Amniotic stem cell (primary cell): ENCODE data around the gene MMP28.
A peak's percentile ranks its signal among the peaks of the same experiment; 100 is the strongest.

Experiments used
- DNase-seq: peaks from one replicate; lab custom pipeline; 2025; lab: John Stamatoyannopoulos, UW

MMP28 gene

DNA sequence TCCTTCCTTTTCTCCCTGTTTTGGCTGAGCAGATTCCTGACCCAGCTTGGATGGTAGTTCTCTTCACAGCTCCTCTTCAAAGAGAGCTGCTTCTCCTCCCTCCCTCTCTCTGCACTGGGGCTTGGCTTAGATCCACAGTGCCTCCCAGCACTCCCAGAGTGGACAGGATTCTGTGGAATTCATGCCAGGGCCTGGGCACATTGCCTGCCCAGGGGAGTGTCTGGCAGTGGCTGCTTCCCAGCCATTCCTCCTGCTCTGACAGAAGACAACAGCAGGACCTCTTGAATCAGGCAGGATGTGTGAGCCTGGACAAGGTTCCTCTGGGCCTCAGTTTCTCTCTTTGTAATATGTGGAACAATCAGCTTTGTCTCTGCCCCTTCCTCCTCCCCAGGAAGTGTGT is 4.5 kb upstream of the MMP28 start:
- DNase-seq: peak; percentile 11

DNA sequence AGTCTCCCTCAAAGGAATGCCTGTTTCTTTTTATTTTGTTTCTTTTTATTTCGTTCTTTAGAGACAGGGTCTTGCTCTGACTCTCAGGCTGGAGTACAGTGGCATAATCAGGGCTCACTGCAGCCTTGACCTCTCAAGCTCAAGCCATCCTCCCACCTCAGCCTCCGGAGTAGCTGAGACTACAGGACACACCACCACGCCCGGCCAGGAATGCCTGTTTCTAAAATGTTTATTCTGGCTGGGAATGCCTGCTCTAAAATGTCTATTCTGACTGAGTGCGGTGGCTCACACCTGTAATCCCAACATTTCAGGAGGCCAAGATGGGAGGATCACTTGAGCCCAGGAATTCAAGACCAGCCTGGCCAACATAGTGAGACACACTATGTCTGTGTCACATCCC is 2.5 kb upstream of the MMP28 start:
- DNase-seq: no peak

DNA sequence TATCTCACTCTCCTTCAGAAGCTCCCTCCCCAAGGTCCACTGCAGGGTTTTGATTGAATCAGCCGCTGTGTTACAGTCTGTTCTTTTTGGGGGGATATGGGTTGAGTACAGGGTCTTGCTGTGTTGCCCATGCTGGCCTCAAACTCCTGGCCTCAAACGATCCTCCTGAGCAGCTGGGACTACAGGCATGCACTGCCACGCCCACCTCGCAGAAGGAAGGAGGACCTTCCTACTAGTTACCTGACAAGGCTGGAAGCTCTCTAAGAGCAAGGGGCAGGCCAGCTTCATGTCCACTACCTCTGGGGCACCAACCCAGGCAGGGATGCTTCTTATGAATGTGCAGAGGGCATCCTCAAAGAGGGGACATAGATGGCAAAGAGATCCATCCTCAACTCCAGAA is 1.9 kb upstream of the MMP28 start:
- DNase-seq: no peak

DNA sequence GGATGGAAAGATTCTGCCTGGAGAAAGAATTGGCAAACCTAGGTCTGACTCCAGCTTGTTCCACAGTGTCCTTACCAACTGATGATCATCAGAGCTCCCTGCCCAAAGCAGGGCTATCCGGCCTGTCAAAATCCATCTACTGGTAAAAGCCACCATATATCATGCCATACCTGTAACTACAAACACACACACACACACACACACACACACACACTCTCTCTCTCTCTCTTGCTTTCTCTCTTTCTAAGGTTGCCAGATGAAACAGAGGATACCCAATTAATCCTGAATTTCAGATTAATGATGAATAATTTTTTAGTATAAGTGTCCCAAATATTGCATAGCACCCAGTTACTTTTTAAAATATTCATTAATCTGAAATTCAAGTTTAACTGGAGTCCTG is 1.5 kb upstream of the MMP28 start:
- DNase-seq: no peak

DNA sequence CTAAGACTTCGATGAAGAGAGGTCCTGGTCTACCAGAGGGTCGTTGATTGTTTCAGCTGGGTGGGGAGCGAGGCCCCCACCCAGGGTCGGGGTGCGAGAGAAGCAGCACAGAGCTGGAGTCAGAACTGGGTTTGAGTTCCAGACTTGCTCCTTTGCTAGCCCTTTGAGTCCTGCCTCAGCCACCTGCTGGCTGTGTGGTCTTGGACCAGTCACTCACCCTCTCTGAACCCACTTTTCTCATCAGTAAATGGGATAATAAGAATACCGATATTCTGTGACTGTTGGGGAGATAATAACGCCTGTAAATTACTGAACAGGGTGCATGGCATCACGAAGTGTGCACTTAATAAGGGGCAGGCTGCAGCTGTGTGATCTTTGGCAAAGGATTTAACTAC is 427 bp upstream of the MMP28 start:
- DNase-seq: no peak

DNA sequence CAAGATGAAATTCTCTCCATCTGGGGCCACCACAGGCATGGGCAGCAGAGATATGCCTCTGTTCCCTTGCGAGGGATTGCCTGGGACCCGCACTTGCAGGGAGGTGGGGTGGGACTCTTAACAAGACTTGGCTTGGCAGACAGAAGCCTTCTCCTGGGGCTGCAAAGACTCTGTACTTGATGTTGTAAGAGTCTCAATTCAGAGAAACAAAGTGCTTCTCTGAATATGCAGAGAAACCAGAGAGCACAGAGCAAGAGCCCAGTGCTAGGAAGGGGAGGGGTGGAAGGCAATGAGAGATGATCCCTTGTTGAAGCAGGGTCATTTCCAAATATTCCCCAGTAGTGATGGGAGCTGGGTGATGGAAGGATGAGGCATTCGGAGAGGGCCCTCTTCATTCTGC is 2.2 kb downstream of the MMP28 start:
- DNase-seq: no peak

DNA sequence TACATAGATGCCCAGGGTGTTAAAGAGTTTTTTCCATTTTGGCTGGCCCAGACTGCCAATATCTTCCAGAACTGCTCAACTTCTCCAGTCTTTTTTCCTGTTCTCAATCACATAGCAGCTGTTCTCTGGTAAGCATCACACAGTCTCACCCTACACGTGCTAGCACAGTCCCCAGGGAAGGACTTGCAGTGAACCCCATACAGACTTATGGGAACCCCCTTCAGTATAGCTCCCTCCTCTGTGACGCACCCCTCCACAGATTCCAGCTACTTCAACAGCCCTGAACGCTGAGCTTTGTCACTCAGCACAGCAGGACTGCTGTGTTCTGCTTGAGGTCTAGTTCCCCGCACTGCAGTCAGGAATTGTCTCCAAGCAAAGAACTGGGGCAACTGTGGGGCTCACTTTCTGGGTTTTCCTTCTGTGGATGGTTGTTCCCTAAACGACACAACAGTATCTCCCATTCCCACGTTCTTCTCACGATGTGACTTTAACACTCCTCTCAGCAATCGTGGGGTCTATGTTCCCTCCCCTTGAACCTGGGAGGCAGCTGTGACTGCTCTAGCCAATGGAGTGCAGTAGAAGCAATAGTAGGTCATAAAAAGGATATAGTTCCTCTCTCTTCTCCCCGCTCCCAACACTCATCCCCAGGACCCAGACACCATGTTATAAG is 3.6 kb downstream of the MMP28 start:
- no peak for DNase-seq

DNA sequence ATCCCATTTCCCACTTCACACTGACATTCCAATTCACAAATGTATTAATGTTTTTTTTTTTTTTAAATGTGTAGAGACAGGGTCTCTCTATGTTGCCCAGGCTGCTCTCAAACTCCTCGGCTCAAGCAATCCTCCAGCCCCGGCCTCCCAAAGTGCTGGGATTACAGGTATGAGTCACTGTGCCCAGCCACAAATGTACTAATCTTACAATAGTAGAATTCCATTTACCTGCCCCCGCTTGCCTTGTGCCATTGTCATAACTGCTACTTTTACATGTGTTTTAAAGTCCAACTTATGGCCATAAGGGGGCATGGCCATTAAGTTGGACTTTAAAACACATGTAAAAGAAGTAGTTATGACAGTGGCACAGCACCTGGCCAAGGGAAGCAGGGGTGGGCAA is 4.6 kb downstream of the MMP28 start:
- DNase-seq: no peak

DNA sequence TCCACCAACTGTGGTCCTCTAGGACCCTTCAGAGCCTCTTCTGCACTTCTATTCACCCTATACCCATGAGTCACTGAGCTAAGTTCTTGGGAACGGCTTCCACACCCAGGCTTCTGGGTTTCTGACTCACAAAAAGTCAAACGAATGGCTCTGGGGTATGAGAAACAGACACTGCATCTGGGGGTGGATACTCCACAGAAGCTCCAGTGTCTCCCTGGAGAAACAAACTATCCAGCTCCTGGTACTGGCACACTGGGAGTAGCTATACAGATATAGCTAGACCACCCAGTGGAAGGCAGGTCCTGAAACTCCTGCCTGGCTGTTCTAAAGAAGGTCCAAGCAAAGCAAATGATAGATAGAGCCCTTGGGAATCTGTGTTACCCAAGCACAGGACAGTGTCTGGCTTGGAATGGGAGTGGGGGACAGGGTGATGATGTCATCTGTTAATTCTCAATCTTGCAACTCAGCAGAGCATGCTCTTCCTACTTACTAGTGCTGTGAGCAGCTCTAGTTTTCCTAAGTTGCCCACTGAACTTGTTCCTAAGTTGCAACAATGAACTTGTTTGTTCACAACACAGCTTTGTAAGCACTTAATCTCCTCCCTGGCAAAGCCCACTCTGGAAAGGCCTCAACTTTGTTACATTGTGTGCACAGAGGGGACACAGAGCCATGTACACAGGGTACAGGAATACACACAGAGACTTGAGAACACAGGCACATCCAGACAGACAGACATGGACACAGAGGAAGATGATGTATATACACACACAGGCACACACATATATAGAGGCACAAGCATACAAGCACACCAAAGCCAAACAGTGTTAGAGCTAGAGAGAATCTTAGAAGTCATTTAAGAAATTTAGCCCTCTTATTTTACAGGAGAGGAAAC is 6.7 kb downstream of the MMP28 start:
- peak; percentile 84 for DNase-seq

DNA sequence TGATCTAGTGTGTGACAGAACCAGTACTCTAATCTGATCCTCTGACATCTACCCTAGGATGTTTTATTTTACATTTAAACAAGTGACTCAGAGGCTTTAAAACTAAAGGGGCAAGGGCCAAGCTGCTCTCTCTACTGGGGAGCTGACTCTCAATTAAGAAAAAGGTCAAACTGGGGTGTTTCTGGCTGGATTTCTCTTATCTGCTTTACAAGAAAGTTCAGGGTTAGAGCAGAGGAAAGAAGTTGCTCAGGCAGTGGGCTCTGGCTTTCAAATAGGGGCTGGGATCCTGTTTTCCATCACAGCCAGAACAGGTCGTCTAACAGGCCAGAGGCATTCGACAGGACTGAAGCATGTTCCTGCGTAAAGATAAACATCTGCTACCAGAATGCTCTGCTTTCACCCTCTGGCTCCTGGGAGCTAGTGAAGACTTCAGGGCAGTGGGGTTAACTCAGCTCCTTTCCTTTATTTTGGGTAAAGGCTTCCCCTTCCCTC is 8.5 kb downstream of the MMP28 start:
- DNase-seq: no peak

DNA sequence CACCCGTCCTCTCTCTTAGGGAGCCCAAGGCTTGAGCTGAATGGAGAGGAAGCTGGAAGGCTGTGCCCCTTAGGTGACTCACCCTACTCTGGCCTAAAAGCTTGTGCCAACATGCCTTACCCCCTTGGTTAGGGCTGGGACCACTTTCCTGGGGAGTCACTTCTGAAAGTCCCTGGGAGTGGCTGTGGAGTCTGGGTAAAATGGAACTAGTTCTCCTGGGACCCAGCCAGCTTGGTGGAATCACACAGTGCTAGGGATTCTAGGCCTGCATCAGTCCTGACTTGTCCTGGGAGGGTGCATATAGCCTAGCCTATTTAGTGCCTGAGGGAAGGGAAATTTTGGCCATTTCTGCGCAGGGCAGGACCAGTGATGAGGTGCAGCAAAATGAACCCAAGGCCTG is 10.5 kb downstream of the MMP28 start:
- no peak for DNase-seq

DNA sequence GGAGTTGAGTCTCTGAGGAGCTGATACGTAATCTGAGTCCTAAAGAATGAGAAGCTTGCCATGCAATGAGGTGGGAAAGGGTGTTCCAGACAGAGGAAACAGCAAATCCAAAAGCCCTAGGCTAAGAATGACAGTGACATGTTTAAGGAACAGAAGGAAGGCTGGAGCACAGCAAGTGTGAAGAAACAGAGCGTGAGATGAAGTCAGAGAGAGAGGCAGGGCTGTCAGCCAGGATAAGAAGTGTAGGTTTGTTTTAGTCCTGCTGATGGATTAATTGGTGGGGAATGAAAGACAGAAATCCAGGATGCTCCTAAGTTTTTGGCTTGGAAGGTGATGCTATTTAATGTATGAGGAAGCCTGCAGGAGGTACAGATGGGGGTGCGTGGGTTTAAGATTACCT is 14.5 kb downstream of the MMP28 start:
- DNase-seq: no peak

DNA sequence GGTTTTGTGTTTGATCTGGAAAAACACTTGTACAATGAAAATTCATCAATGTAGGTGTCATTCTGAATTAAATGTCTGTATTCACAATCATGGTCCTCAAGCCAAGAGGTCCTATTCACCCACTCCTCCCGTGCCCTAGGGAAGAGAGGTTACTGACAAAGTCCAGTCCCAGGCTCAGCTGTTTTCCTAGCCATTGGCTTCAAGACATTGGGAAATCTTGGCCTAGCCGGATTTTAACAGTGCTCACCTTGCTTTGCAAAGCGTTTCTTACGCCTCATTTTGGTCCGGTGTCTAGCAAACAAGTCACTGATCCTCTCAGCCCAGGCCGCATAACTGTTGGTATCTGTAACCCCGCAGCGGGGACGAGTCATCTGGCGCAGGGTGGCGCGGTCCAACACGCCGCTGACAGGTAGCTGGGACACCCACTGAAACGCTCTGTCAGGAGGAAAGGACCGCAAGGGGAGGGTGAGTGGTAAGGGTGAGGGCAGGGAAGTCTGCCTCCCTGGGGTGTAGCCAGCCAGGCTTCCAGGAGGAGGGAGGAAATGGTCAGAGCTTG is 16.7 kb downstream of the MMP28 start:
- no peak for DNase-seq

DNA sequence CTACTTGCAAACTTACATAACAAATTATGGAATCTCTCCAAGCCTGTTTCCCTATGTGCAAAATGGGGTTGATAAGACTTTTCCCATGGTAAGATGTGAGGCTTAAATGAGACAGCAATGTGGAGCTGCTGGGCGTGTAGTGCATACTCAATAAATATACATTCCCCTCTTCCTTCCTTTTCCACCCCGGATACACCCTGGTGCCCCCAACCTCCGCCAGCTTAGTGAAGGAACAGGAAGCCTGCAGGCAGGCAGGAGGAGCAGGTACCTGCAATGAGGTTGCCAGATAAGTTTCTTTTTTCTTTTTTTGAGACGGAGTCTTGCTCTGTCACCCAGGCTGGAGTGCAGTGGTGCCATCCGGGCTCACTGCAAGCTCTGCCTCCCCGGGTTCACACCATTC is 19.9 kb downstream of the MMP28 start:
- DNase-seq: no peak

DNA sequence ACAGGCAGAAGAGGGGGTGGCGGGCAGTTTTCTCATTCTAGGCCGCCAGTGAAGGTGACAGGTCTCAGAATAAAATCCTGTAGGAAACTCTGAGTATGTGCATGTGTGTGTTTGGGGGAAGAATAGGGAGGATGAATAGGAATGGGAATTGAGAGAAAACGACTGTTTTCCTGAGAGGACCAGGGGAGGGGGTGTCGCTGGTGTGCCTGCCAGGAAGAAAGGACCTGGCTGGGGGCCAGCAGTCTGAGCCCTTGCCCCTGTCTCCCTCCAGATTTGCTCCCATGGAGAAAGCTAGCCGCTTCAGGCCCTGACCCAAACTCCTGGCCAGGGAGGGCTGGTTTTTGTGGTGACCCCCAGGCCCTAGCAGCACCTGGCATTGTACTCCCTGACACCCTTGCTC is 20.4 kb downstream of the MMP28 start:
- DNase-seq: no peak

DNA sequence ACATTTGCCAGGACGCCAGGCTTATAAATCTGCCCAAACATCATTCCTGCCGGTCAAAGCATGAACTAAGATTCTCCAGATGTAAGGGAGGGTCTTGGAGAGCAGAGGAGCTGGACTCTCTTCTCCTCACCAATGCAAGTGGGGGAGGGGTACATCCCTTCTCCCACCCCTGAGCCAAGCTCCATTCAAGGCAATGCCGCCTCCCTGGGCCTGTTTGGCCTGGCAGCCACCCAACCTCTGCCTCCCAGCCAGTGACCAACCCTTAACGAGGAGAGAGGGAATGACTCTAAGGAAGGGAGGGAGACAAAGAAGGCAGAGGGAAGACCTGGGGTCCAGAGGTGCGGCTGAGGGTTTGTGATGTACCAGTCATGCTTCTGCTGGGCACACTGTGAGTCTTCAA is 20.9 kb downstream of the MMP28 start:
- no peak for DNase-seq

DNA sequence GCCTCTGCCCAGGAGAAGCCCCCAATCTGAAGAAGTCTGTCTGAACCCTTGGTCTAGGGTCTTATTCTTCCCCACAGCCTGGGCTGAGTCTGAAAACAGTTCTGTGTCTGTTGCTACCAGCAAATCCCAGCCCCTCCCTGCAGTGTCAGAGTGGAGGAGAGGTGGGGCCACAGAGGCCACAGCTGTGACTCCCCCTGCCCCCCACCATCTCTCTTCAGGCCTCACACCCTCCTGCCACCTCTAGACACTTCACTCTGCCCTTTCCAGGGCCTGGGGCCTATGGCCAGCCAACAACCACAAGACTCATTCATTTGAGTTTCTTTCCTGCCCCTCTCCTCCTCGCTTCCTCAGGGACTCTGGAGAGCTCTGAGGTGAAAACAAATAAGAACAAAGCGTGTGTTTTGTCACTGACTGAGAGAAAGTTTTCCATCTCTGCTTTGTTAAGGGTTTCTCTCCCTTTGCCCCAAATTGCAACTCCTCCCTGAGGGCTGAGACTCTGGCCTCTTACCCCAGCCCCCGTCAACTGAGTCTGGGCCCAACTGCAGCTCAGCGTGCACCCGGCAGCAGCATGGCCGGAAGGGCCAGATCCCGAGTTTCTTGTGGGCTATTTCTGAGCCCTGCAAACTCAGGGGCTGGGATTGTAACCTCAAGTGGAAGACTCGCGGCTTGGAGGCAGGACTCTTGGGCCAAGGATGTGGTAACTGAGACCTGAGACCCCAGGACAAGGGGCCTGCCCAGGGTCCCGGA is 21.6 kb downstream of the MMP28 start:
- DNase-seq: no peak

DNA sequence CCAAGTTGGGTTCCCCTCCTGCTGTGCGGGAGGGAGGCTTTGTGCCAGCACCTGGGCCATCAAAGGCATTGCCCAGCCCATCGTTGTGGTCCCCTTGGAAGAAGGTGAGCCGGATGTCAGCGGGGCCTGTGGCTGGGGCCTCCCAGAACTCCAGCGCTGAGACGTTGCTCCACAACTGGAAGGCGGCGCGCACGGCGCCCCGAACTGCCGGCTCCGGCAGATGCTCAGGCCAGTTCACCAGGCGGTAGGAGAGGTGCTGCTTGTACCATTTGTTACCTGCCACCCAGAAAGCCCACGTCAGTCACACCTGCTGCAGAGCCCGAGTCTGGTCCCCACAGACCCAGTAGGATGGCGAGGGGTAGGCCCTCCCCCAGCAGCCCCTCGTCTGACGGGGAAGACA is 22.3 kb downstream of the MMP28 start:
- DNase-seq: no peak

DNA sequence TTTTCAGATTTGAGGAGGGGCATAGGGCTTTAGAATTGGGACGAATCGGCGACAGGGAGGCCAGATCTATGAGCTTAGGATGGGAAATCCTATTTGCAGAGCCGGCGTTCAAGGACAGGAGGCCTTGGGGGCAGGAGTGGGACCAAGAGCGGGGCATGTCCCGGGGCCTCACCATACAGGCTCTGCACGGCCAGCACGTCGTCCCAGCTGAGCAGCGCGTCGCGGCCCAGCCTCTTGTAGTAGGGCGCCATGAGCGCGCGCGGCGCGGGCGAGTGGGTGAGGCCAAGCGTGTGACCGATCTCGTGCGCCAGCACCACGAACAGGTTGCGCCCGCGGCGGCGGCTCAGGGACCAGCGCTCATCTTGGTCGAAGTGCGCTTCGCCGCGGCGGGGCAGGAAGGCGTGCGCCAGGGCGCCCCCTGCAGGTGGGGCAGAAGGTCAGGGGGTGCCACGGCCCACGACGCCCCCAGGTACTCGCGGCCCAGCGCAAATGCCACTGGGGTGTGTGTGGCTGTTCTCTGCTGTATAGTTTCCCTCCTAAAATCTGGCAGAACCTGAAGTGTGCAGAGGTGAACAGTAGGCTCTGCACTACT is 25.4 kb downstream of the MMP28 start:
- no peak for DNase-seq

DNA sequence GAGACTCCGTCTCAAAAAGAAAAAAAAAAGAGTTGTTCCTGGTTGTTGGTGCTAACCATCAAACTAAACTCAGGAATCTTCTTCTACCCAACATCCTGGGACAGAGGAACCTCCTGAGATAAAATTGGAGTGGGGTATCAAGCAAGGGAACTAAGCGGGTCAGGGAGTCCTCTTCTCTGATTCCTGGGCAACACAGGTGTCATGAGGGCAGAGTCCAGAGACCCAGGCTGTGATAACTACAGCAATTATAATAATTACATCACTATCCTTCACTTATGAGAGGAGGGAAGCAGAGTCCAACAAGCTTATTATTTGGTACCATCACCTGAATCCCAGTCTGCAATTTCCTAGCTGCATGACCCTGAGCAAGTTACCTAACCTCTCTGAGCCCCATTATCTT is 26.6 kb downstream of the MMP28 start:
- DNase-seq: no peak

DNA sequence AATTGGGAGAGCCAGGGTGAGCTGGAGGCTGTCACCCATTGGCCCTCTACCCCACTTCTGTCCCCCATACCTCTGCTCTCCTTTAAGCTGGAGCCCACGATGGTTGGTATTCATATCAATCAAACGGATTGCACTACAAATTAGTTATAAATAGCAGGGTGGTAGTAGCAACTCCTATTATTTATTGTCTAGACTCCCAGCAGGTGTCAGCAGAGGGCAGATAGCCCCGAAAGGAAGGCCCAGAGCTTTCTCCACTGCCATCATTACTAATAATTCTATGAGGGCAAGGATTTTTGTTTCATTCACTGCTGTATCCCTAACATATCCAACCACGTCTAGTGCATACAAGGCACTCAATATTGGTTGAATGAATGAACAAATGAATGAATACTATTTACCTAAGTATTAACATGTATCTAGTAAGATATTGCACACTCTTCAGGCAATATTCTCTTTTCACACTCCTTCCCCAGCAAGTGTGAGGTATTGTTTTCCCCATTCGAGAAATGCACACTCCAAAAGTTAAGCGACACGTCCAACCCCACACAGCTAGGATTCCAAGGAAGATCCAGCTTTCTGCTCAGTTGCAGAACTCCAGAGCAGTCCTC is 28.4 kb downstream of the MMP28 start:
- DNase-seq: no peak

DNA sequence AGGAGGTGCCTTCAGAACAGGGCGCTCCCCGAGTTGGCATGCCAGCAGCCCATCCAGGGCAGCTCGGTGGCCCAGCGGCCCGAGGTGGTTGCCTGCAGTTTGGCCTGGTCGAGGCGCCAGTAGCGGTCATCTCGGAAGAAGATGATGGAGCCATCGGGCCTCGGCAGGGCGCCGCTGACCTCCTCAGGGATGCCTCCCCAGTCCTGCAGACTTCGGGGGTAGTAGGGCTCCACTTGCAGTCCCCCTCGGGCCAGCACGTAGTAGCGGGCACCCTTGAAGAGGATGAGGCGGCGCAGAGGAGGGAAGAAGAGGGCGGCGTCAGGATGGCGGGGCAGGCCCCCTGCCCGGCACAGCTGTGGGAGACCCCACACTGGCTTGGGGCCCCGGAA is 29.0 kb downstream of the MMP28 start:
- no peak for DNase-seq
